Measurements from ENCODE around the gene AGBL1. TPM values are rescaled to one million over a fixed set of nuclear protein-coding genes. Genes with fewer than 3 reads are reported as not detected.

Gene AGBL1
- total RNA-seq, 1 donor from 2014 or later = not detected

GRCh38 chr15:86591994-86592735, 512.5 kb downstream of the AGBL1 start:
- no peak overlapping the region for H3K27ac Mint-ChIP-seq (ENCODE audit: unreplicated experiment)
- H3K9me3 ChIP-seq (ENCODE audit: insufficient read depth, low read depth, low read length) = peaks cover 3% of the 10 kb centered on the region
- H3K27me3 Mint-ChIP-seq (ENCODE audit: low read depth, unreplicated experiment) = no peaks in the 10 kb centered on the region
- no peak overlapping the region for H2AFZ ChIP-seq (ENCODE audit: low read depth, low read length)
- DNase-seq (ENCODE audit: low read depth) = no peak
- H3K4me3 ChIP-seq (ENCODE audit: insufficient read depth, low read depth, low read length) = no peak overlapping the region
- no peaks in the 10 kb centered on the region for H3K36me3 ChIP-seq (ENCODE audit: insufficient read depth, low read length)
- H3K27me3 ChIP-seq (ENCODE audit: insufficient read depth, low read length) = no peaks in the 10 kb centered on the region
- no peak for TF ChIP-seq CTCF (IDR thresholded peaks at IDR 0.05; ENCODE audit: insufficient read depth, low read depth, low read length)
- TF ChIP-seq EZH2 (IDR thresholded peaks at IDR 0.05; ENCODE audit: insufficient read depth, low read length) = no peak
- peaks cover 6% of the 10 kb centered on the region for H3K4me1 Mint-ChIP-seq (ENCODE audit: low read depth, unreplicated experiment)
- H3K9ac ChIP-seq (ENCODE audit: low read length) = no peak overlapping the region
- H3K4me2 ChIP-seq (ENCODE audit: low read length) = no peak overlapping the region
- no peak overlapping the region for H3K27ac ChIP-seq (ENCODE audit: low read depth, low read length)
- no peaks in the 10 kb centered on the region for H3K79me2 ChIP-seq (ENCODE audit: insufficient read depth, low read length)
- peaks cover 7% of the 10 kb centered on the region for H3K9me3 Mint-ChIP-seq (ENCODE audit: unreplicated experiment)
- FAIRE-seq = no peak
- no peak overlapping the region for H3K4me3 Mint-ChIP-seq (ENCODE audit: unreplicated experiment)
- no peaks in the 10 kb centered on the region for H4K20me1 ChIP-seq (ENCODE audit: insufficient read depth, low read length)
- no peaks in the 10 kb centered on the region for H3K36me3 Mint-ChIP-seq (ENCODE audit: low read depth, unreplicated experiment)
- H3K4me1 ChIP-seq (ENCODE audit: insufficient read depth, low read length) = no peaks in the 10 kb centered on the region

- FAIRE-seq = no peak
These were observed 516.1 kb downstream of the AGBL1 start for GRCh38 chr15:86595741-86596140.

More at GRCh38 chr15:86595741-86596140, 516.1 kb downstream of the AGBL1 start:
- peak; percentile 60 for DNase-seq (ENCODE audit: low read depth)
- H4K20me1 ChIP-seq (ENCODE audit: insufficient read depth, low read length) = no peaks in the 10 kb centered on the region
- no peak overlapping the region for H3K27ac ChIP-seq (ENCODE audit: low read depth, low read length)
- TF ChIP-seq CTCF (IDR thresholded peaks at IDR 0.05; ENCODE audit: insufficient read depth, low read depth, low read length) (no peak), EZH2 (IDR thresholded peaks at IDR 0.05; ENCODE audit: insufficient read depth, low read length) (no peak)
- H3K9ac ChIP-seq (ENCODE audit: low read length) = no peak overlapping the region
- H3K27me3 Mint-ChIP-seq (ENCODE audit: low read depth, unreplicated experiment) = no peaks in the 10 kb centered on the region
- peaks cover 3% of the 10 kb centered on the region for H3K9me3 ChIP-seq (ENCODE audit: insufficient read depth, low read depth, low read length)
- H3K36me3 ChIP-seq (ENCODE audit: insufficient read depth, low read length) = no peaks in the 10 kb centered on the region
- H3K79me2 ChIP-seq (ENCODE audit: insufficient read depth, low read length) = no peaks in the 10 kb centered on the region
- H2AFZ ChIP-seq (ENCODE audit: low read depth, low read length) = no peak overlapping the region
- H3K36me3 Mint-ChIP-seq (ENCODE audit: low read depth, unreplicated experiment) = no peaks in the 10 kb centered on the region
- no peaks in the 10 kb centered on the region for H3K4me1 ChIP-seq (ENCODE audit: insufficient read depth, low read length)
- peaks cover 7% of the 10 kb centered on the region for H3K9me3 Mint-ChIP-seq (ENCODE audit: unreplicated experiment)
- no peaks in the 10 kb centered on the region for H3K27me3 ChIP-seq (ENCODE audit: insufficient read depth, low read length)
- no peak overlapping the region for H3K4me2 ChIP-seq (ENCODE audit: low read length)
- no peak overlapping the region for H3K4me3 ChIP-seq (ENCODE audit: insufficient read depth, low read depth, low read length)
- H3K27ac Mint-ChIP-seq (ENCODE audit: unreplicated experiment) = no peak overlapping the region
- no peaks in the 10 kb centered on the region for H3K4me1 Mint-ChIP-seq (ENCODE audit: low read depth, unreplicated experiment)
- H3K4me3 Mint-ChIP-seq (ENCODE audit: unreplicated experiment) = no peak overlapping the region
